Measurements from ENCODE around the gene GDF7. TPM values are rescaled to one million over a fixed set of nuclear protein-coding genes. Genes with fewer than 3 reads are reported as not detected.
A peak's percentile ranks its signal among the peaks of the same experiment; 100 is the strongest.

Gene GDF7
- total RNA-seq, 3 donors from 2014 or later: 0.14 to 0.73 (median 0.14) TPM

DNA sequence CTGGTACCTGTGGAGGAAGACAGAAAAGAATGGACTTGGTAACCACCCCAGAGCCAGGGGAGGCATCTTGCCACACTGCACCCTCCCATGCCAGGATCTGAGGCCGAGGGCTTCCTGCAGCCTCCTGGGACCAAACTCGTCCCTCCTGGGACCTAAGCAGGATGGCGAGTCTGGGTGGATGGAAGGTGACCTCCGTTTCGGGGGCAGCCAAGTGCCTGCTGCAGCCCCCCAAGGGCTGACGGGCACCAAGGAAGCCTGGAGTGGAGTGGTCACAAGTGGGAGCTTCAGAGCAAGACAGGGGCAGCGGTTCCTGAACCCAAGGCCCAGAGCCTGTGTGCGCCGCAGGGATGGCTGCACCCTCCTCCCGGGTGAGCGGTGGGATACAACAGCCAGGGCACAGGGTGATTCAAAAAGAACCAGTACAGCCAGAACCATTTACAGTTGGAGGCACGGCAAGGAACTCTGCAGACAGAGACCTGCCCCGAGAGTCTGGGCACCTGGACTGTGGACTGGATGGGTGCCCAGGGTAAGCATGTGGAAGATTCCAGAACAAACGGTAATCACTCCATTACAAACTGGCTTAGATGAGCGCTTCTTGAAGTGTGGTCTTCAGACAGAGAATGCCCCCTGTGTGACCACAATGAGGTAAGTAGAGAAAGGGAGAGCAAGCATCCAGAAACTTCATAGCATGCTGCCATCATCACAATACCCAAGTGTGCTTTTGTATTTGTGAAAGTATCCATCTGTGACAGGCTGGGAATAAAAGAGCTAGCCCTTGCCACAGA is 28.1 kb upstream of the GDF7 start:
- ATAC-seq (no peak), DNase-seq (peak in 1 of 3 donors; percentile 45)
- H3K36me3 ChIP-seq (ENCODE audit: low read depth): no peaks in the 10 kb centered on the region

GRCh38 chr2:20640411-20641122 is 26.4 kb upstream of the GDF7 start:
- intact Hi-C loops (cut with DNase I, micrococcal nuclease): loop anchor here in 1 of 2 donors (5.0 kb wide), 1 partner anchor 238 kb away; no protein-coding TSS in a partner anchor
- TF ChIP-seq, protein P1, sequence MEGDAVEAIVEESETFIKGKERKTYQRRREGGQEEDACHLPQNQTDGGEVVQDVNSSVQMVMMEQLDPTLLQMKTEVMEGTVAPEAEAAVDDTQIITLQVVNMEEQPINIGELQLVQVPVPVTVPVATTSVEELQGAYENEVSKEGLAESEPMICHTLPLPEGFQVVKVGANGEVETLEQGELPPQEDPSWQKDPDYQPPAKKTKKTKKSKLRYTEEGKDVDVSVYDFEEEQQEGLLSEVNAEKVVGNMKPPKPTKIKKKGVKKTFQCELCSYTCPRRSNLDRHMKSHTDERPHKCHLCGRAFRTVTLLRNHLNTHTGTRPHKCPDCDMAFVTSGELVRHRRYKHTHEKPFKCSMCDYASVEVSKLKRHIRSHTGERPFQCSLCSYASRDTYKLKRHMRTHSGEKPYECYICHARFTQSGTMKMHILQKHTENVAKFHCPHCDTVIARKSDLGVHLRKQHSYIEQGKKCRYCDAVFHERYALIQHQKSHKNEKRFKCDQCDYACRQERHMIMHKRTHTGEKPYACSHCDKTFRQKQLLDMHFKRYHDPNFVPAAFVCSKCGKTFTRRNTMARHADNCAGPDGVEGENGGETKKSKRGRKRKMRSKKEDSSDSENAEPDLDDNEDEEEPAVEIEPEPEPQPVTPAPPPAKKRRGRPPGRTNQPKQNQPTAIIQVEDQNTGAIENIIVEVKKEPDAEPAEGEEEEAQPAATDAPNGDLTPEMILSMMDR (IDR thresholded peaks at IDR 0.05): no peak
- peak in 1 of 3 donors; percentile 39 for DNase-seq
- H3K36me3 ChIP-seq (ENCODE audit: low read depth): no peaks in the 10 kb centered on the region
- no peaks in the 10 kb centered on the region for H3K9me3 ChIP-seq
- ATAC-seq: no peak
- peaks cover 3% of the 10 kb centered on the region for H3K4me1 ChIP-seq (ENCODE audit: low read depth)
- no peak overlapping the region for H3K4me3 ChIP-seq

More for the DNA sequence above, 28.1 kb upstream of the GDF7 start:
- Histone ChIP-seq H3K9me3 (no peaks in the 10 kb centered on the region), H3K4me1 (ENCODE audit: low read depth) (peaks cover 19% of the 10 kb centered on the region), H3K4me3 (no peak overlapping the region)
- TF ChIP-seq, protein P1 (IDR thresholded peaks at IDR 0.05): no peak
- intact Hi-C loops (cut with DNase I, micrococcal nuclease): loop anchor here (5.0 to 10.0 kb wide), 3 partner anchors 192 to 247 kb away; partner anchors contain the start of gene RHOB (in 2 of the 2)

- peak in 1 of 3 donors; percentile 35 for DNase-seq
- Histone ChIP-seq H3K36me3 (ENCODE audit: low read depth) (no peaks in the 10 kb centered on the region), H3K9me3 (no peaks in the 10 kb centered on the region), H3K4me3 (no peak overlapping the region), H3K4me1 (ENCODE audit: low read depth) (no peaks in the 10 kb centered on the region)
- no peak for ATAC-seq
- intact Hi-C loops (cut with DNase I, micrococcal nuclease): loop anchor here in 1 of 2 donors (5.0 kb wide), 1 partner anchor 239 kb away; no protein-coding TSS in a partner anchor
- TF ChIP-seq, protein P1 (IDR thresholded peaks at IDR 0.05): no peak
Observed at GRCh38 chr2:20641123-20641985, 25.6 kb upstream of the GDF7 start.

DNA sequence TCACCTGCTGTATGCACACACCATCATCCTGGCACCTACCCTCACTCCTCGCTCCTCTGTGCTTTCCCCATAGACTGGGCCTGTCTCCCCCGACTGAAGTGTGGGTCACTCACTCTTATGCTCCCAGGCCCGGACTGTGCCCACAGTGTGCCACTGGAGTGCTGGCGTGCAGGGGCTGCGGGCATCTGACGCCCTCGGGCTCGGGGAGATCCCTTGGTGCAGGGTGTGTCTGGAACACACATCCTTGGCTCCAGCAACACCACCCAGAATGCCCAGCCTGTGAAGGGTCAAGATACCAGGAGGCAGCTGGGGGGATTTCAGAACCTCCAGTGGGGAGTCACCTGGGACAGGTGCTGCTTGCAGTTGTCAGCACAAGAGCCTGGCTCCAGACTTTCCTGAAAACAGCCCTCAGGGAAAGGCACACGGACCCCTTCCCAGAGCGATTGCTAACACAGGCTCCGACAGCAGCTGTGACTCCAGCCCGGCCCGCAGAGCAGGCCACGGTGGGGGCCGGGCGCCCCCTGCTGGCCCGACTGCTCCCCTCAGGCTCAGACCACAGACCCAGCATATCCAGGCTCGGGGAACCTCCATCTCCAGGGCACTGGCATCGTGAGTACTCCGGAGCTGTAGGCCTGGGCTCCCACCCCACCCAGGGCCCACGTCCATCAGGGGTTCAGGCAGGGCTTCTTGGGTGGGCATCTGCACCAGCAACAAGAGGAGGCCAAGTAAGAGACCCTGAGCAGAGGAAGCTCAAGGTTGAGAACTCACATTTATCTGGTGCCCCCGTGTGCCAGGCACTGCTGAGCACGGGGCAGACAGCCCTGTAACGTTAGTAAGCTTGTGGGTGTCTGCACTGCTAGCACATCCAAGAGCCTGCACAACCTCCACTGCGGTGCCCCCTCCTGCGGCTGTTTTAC is 24.6 kb upstream of the GDF7 start:
- DNase-seq: peak; percentile 70 to 86 (median 85)
- peak; percentile 95 for ATAC-seq
- Histone ChIP-seq H3K36me3 (ENCODE audit: low read depth) (no peaks in the 10 kb centered on the region), H3K4me1 (ENCODE audit: low read depth) (no peaks in the 10 kb centered on the region), H3K9me3 (no peaks in the 10 kb centered on the region), H3K4me3 (no peak overlapping the region)
- TF ChIP-seq, protein P1 (IDR thresholded peaks at IDR 0.05): peak; percentile 87
- intact Hi-C loops (cut with DNase I, micrococcal nuclease): loop anchor here in 1 of 2 donors (5.0 kb wide), 1 partner anchor 240 kb away; no protein-coding TSS in a partner anchor
